ENCODE data around the gene BAZ1B. TPM values are rescaled to one million over a fixed set of nuclear protein-coding genes. Genes with fewer than 3 reads are reported as not detected.

The BAZ1B gene
- total and polyA plus RNA-seq, 12 donors: 14.5 to 65.5 (median 43.7) TPM

Small RNA genes lying within 50 kb of the gene (small RNA-seq; reads per million reads assigned to genes)
- 0 reads per million in 2 donors for gene RF00019
- 0 reads per million in 2 donors for gene RNU6-1198P

Other genes with a start within 250 kb of the BAZ1B start
- gene NSUN5, start 213.5 kb downstream of the BAZ1B start, total RNA-seq: 10 to 100 TPM; 15.8 to 32.4 (median 20.5) TPM
- gene NSUN5, start 213.5 kb downstream of the BAZ1B start, polyA plus RNA-seq: 10 to 100 TPM in 2 of 3 donors, 1 to 10 TPM in 1; 5.6 to 31.0 (median 24.4) TPM
- gene TRIM50, start 194.2 kb downstream of the BAZ1B start, total RNA-seq: 1 to 10 TPM in 3 of 9 donors, under 1 TPM in 4, not detected in 2; 0.24 to 1.9 (median 0.89) TPM
- gene TRIM50, start 194.2 kb downstream of the BAZ1B start, polyA plus RNA-seq: under 1 TPM in 2 of 3 donors, not detected in 1; 0.27 to 0.56 TPM
- gene FKBP6, start 194.1 kb downstream of the BAZ1B start, total RNA-seq: under 1 TPM in 1 of 9 donors, not detected in 8; 0.15 TPM
- gene FKBP6, start 194.1 kb downstream of the BAZ1B start, polyA plus RNA-seq: under 1 TPM in 2 of 3 donors, not detected in 1; 0.07 to 0.88 TPM
- gene FZD9, start 88.5 kb downstream of the BAZ1B start, total RNA-seq: 1 to 10 TPM in 3 of 9 donors, under 1 TPM in 6; 0.32 to 4.8 (median 0.77) TPM
- gene FZD9, start 88.5 kb downstream of the BAZ1B start, polyA plus RNA-seq: under 1 TPM; 0.05 to 0.67 (median 0.64) TPM
- gene BCL7B, start 35.4 kb upstream of the BAZ1B start, total RNA-seq: 10 to 100 TPM; 19.0 to 97.9 (median 64.2) TPM
- gene BCL7B, start 35.4 kb upstream of the BAZ1B start, polyA plus RNA-seq: 10 to 100 TPM; 76.1 to 87.2 (median 77.7) TPM
- 100 to 1,000 TPM in 1 of 9 donors, 10 to 100 TPM in 8; 29.5 to 136 (median 56.7) TPM for gene TBL2, start 56.3 kb upstream of the BAZ1B start, total RNA-seq
- 10 to 100 TPM; 14.2 to 47.5 (median 15.3) TPM for gene TBL2, start 56.3 kb upstream of the BAZ1B start, polyA plus RNA-seq
- gene MLXIPL, start 102.2 kb upstream of the BAZ1B start, total RNA-seq: 100 to 1,000 TPM in 1 of 9 donors, 10 to 100 TPM in 7, under 1 TPM in 1; under 0.01 to 117 (median 41.0) TPM
- gene MLXIPL, start 102.2 kb upstream of the BAZ1B start, polyA plus RNA-seq: 100 to 1,000 TPM in 2 of 3 donors, 10 to 100 TPM in 1; 10.3 to 586 (median 248) TPM
- gene VPS37D, start 145.5 kb upstream of the BAZ1B start, total RNA-seq: 1 to 10 TPM in 6 of 9 donors, under 1 TPM in 3; 0.54 to 7.0 (median 2.0) TPM
- gene VPS37D, start 145.5 kb upstream of the BAZ1B start, polyA plus RNA-seq: 1 to 10 TPM in 2 of 3 donors, under 1 TPM in 1; 0.20 to 2.0 (median 1.4) TPM
- 10 to 100 TPM in 7 of 9 donors, 1 to 10 TPM in 2; 7.1 to 28.2 (median 16.1) TPM for gene DNAJC30, start 161.2 kb upstream of the BAZ1B start, total RNA-seq
- gene DNAJC30, start 161.2 kb upstream of the BAZ1B start, polyA plus RNA-seq: 10 to 100 TPM in 2 of 3 donors, 1 to 10 TPM in 1; 9.9 to 14.8 (median 13.9) TPM
- gene BUD23, start 161.3 kb upstream of the BAZ1B start, total RNA-seq: 10 to 100 TPM; 34.7 to 69.4 (median 60.2) TPM
- 100 to 1,000 TPM in 2 of 3 donors, 10 to 100 TPM in 1; 79.5 to 123 (median 115) TPM for gene BUD23, start 161.3 kb upstream of the BAZ1B start, polyA plus RNA-seq
- gene STX1A, start 197.4 kb upstream of the BAZ1B start, total RNA-seq: 1 to 10 TPM in 8 of 9 donors, under 1 TPM in 1; 0.52 to 8.0 (median 4.5) TPM
- gene STX1A, start 197.4 kb upstream of the BAZ1B start, polyA plus RNA-seq: 10 to 100 TPM in 1 of 3 donors, 1 to 10 TPM in 2; 5.3 to 28.1 (median 7.2) TPM
- 10 to 100 TPM; 13.0 to 23.6 (median 18.3) TPM for gene ABHD11, start 216.5 kb upstream of the BAZ1B start, total RNA-seq
- 10 to 100 TPM; 15.4 to 41.6 (median 39.2) TPM for gene ABHD11, start 216.5 kb upstream of the BAZ1B start, polyA plus RNA-seq
- under 1 TPM in 4 of 9 donors, not detected in 5; 0.22 to 0.72 (median 0.42) TPM for gene CLDN3, start 248.0 kb upstream of the BAZ1B start, total RNA-seq
- under 1 TPM in 2 of 3 donors, not detected in 1; 0.24 to 0.40 TPM for gene CLDN3, start 248.0 kb upstream of the BAZ1B start, polyA plus RNA-seq

Measured in adrenal gland (tissue), 12 donors.